GM18867 (cell line): ENCODE results near the gene R3HDM4.

Experiments
- ATAC-seq: cut with Tn5 transposase; IDR thresholded peaks from one replicate; pipeline ENCODE4 v1.9.1; 2021; ENCODE audit warnings: mild to moderate bottlenecking, moderate library complexity; ENCODE audit not compliant: unreplicated experiment

The R3HDM4 gene

DNA sequence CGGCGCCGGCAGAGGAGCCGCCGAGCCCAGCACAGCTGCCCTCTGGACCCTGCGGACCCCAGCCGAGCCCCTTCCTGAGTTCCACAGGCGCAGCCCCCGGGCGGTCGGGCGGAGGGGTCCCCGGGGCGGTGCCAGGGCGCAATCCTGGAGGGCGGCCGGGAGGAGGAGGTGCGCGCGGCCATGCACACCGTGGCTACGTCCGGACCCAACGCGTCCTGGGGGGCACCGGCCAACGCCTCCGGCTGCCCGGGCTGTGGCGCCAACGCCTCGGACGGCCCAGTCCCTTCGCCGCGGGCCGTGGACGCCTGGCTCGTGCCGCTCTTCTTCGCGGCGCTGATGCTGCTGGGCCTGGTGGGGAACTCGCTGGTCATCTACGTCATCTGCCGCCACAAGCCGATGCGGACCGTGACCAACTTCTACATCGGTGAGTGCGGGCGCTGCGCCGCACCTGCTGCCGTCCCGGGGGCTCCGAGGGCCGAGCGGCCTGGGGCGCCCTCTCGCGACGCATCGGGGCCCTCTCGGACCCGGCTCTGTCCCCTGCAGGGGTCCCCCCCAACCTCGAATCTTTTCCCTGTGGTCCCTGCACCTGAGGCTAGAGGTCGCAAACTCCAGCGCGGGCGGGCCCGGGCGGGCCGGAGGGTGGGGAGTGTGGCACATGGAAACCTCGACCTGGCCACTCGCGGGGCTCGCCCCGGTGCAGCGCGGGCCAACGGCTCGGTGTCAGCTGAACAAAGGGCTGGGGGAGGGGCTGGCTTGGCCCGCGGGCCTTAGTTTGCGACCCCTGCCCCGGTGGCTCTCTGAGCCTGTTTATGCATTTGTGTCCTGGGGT is 4.5 kb upstream of the R3HDM4 start, which contains the start of gene KISS1R:
Gene KISS1R, plus strand, starts transcription at position 11 of the 829 bp plus-strand sequence. Its CDS starts 170 bp downstream, at position 181.
- ATAC-seq, result no peak

DNA sequence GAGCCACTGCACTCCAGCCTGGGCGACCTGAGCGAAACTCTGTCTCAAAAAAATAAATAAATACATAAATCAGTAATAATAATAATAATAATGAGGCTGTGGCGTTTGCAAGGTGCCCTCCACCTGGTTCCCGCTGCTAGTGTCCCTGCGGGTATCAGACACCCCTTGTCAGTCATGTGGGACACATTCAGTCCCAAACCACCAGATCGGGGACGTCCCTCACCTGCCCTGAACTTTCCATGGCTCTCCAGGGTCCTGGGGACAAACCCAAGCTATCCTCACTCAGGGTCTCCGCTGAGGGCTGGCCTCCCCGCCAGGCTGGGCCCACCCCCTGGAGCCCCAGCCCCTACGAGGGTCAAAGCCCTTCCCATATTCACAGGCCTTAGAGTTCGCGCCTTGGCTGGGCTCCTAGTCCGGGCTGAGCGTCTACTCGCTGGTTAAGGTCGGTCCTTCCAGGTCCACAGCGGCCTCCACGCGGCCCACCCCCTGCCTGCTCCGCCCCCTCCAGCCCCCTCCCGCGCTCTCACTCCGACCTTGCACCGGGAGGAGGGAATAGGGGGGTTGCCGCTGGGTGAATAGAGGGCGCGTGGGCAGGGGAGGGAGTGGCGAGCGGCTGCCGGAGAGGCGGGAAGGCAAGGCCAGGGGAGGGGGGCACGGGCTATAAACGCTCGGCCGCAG is 3.8 kb upstream of the R3HDM4 start:
- no peak for ATAC-seq

DNA sequence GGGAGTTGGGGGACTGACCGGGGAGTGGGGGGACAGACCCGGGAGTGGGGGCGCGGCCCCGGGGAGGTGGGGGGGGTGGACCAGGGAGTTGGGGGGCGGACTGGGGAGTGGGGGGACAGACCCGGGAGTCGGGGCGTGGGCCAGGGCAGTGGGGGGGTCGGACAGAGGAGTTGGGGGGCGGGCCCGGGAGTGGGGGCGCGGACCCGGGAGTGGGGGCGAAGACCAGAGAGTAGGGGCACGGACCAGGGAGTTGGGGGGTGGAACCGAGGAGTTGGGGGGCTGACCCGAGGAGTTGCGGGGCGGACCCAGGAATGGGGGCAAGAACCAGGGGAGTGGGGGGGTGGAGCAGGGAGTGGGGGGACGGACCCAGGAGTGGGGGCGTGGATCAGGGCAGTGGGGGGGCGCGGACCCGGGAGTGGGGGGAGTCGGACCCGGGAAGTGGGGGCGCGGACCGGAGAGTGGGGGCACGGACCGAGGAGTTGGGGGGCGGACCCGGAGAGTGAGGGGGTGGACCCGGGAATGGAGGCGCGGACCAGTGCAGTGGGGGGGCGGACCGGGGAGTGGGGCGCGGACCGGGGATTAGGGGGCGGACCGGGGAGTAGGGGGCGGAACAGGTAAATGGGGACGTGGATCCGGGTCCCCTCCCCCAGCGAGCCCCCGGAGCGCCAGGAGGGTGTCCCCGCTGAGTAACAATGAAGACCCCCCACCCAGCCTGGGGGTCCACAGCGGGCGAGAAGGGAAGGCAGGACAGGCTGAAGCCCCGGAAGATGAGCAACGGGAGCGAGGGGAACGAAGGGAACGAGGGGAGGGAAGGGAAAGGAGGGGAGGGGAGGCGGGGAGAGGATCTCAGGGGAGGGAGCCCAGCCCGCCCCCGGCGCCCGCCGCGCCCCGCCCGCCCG is 589 bp downstream of the R3HDM4 start:
- ATAC-seq, result no peak

DNA sequence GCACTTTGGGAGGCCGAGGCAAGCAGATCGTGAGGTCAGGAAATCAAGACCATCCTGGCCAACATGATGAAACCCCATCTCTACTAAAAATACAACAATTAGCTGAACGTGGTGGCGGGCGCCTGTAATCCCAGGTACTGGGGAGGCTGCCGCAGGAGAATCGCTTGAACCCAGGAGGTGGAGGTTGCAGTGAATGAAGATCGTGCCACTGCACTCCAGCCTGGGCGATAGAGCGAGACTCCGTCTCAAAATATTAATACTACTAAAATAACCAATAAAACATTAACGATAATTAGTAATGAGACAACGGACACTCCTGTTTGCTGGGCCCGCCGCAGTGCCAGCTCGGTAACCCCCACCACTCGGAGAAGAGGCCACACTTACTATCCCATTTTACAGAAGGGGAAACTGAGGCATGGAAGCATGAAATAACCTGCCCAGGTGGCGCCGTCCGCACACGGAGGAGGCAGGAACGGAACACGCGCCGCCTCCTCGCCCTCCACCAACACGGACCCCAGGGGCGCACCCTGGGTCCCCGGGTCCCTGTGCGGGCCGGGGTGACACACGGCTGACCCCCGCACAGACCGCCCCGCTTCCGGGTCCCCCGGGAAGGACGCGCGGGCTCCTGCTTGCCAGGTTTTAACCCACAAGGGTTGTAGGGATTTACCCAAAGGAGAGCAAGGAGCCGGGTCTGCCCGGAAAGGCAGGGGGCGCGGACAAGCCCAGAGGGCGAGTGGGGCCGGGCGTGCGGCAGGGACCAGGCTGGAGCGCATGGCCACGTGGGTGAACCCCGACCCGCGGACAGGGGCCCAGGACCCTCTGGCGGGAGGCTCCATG is 1.6 kb downstream of the R3HDM4 start:
- ATAC-seq, result no peak

DNA sequence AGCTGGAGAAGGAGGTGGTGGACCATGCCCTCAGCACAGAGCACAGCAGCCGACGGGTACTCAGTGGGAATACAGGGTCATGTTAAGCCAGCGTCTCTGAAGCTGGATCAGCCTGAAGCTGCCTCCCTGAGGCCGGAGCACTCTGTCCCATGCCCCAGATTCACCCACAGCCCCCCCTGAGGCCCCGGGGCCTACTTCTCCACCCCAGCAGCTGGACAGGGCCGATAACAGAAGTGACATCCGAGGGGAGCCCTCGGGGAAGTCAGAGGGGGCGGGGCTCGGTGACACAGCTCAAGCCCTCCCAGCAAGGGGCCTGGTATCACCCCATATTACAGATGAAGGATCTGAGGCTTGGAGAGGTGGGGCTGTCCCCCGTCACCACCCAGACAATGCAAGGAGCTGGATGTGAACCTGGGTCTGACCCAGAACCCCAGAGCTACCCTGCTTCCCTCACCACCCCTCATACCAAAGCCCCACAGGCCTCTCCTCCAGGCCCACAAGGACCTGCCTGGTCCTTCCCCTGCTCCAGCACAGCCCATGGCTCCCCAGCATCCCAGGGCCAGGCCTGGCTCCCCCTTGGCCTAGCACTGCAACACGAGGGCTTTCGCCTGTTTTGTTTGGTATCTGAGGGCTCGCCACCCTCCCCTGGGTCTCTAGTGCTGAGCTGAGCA is 5.7 kb downstream of the R3HDM4 start:
- no peak for ATAC-seq

DNA sequence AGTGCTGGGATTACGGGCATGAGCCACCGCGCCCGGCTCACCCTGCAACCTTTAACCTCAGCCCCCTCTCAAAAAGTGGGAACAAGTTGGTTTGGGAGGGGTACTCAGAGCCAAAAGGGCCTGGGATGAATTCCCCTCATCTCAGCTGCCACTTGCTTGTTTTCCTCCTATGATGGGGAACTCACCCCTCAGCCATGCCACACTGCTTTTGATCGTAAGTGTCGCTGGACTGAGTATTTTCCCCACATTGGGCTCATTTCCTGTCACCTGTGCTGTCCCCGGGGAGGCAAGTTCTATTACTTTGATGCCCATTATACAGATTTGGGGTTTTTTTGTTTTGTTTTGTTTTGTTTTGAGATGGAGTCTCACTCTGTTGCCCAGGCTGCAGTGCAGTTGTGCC is 6.5 kb downstream of the R3HDM4 start:
- ATAC-seq, result no peak

DNA sequence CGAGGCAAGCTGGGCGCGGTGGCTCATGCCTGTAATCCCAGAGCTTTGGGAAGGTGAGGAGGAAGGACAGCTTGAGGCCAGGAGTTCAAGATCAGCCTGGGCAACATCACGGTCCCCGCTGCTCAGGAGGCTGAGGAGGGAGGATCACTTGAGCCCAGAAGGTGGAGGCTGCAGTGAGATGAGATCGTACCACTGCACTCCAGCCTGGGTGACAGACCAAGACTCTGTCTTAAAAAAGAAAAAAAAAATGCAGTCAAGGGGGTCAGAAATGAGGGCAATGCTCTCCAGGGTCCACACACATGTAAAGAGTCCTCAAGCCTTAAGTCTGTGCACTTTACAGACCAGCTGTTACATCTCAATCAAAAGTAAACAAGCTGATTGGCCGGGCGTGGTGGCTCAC is 8.5 kb downstream of the R3HDM4 start:
- no peak for ATAC-seq

DNA sequence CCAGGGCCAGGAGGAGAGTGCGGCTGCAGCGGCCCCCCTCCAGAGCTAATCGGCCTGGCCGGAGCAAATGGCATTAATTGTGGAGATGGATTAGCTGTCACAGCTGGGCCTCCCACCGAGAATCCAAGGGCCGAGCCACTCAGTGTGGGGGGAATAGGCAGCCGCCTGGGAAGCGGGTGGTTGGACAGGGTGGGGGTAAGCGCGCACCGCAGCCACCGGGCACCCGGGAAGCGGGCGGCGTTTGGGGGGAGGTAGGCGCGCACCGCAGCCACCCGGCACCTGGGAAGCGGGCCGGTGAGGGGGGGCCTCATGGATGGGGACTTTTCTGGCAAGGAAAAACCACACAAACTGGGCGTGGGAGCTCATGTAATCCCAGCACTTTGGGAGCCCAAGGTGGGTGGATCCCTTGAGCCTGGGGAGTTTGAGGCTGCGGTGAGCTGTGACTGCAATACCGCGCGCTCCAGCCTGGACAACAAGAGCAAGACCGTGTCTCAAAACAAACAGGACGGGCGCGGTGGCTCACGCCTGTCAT is 9.7 kb downstream of the R3HDM4 start:
- no peak for ATAC-seq

DNA sequence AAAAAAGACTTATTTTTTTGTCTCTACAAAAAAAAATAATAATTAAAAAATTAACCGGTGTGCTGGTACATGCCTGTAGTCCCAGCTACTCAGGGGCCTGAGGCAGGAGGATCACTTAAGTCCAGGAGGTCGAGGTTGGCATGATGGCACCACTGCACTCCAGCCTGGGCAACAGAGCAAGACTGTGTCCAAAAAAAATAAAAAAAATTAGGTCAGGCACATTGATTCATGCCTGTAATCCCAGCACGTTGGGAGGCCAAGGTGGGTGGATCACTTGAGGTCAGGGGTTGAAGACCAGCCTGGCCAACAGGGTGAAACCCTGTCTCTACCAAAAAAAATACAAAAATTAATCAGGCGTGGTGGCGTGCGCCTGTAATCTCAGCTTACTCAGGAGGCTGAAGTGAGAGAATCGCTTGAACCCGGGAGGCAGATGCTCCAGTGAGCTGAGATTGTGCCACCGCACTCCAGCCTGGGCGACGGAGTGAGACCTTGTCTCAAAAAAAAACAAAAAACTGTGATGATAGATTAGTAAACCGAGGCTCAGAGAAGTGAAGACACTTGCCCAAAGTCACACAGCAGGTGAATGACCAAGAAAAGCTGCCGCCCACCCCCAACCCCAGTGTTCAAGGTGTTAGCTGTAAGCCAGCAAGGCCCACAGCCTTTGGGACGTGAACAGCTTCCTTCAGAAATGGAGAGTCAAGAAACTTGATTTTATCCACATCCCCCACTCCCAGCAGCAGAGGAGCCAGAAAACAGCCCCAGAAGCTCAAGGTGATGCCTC is 10.4 kb downstream of the R3HDM4 start:
- no peak for ATAC-seq

DNA sequence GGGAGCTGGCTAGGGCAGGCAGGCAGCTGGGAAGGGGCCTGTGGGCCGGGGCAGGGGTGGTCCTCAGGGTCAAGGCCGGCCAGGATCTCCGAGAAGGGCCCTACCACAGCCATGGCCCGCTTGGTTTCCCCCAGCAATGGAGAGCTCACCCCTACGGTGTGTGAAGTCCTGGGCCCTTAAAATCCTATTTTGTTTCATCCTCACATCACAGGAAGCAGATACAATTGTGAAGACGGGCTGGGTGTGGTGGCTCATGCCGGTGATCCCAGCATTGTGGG is 11.0 kb downstream of the R3HDM4 start:
- no peak for ATAC-seq

DNA sequence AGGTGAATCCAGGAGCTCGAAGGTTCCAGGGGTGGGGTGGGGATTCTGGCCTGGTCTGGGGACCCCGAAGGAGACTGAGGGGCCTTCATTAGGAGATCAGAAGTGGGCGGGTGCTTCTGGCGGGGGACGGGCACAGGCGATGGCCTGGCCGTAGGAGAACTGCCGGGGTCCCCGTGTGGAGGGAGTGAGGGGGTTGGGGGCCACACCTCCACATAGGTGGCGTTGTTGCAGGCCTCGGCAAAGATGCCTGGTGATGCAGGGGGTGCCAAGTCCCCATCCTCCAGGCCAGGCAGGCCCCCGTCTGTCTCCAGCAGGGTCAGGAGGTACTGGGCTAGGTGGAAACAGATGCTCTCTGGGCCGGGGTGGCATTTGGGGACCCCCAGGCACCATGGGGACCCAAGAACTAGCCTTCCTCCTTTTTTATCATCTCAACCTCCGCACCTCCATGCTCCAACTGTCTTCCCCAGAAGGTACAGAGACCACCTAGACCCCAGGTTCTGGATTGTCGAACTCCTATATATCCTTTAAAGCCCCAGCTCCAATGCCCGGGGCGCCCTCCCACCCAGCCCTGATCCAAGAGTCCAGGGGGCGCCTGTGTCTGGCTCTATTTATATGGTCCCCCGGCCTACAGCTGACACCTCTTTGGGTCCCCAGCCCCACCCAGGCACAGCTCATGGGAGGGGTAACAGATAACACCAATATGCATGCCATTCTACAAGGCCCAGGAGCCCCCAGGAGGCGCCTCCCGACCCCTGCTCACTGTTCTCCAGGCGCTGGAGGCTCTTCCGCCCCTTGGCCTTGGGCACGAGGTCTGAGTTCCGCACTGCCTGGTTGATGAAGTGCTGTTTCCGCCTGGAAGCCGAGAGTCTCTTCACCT is 11.6 kb downstream of the R3HDM4 start:
- no peak for ATAC-seq

DNA sequence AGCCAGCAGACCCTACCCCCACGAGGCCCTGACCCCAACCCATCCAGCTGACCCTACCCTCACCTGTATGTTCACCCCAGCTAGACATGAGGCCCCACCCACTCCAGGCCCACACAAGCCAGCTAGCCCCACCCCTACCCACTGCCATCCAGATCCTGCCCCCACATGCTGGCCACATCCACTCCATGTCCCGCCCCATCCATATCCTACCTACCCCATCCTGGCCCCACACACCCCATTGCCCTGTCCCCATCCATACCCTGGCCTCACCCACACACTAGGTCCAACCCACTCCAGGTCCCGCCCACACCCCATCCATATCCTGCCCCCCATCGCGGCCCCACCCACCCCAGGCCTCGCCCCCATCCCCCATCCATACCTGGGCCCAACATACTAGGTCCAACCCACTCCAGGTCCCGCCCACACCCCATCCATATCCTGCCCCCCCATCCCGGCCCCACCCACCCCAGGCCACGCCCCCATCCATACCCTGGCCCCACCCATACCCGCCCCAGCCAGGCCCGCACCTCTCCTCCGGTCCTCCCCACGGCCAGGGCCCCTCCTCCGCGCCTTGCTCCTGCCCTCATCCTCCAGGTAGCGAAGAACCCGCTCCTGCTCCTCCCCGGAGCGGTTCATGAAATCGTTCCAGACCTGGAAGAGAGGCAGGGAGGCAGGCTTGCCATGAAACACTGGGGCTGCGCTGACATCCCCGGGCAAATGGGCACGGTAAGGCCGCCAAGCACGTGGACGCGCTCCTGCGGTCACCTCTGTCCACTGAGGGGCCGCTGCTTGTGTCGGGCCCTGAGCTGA is 12.5 kb downstream of the R3HDM4 start:
- ATAC-seq, result no peak

DNA sequence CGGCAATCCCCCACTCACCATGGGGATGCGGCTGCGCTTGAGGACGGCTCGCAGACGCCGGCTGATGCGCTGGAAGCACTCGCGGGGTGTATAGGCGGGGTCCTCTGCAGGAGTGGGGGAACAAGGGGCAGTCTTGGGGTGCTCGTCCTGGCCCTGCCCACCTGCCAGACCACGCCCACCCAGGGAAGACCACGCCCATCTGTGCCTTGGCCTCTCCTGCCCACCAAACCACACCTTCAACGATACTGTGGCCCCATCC is 13.0 kb downstream of the R3HDM4 start:
- ATAC-seq, result no peak

DNA sequence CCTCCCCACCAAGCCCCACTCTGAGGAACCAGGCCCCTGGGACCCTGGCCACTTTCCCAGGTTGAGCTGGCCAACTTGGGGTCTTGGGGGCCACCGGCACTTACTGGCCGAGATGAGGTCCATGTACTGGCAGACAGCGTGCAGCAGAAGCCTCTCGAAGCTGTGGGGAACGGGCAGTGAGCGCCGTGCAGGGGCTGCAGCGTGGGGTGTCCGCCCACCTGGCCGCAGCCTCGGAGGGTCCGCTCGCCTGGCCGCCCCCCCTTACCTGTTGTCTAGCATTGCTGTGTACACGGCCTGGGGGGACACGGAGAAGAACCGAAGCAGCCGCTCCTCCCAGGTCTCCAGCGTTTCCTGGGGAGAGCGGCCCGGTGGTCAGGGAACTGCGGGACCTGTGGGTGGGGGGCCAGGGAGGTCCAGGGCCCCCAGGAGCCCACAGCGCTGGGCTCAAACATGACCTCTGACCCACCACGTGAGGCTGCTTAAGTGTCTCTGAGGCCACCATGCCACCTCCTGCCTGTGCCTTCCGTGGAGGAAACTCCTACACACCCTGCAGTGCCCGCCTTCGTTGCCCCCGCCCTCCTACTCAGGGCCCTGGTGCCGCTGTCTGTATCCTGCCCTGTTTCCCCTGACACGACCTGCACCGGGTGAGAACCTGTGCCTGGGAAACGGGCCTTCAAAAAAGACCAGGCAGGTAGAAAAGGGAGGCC is 13.5 kb downstream of the R3HDM4 start:
- no peak for ATAC-seq

DNA sequence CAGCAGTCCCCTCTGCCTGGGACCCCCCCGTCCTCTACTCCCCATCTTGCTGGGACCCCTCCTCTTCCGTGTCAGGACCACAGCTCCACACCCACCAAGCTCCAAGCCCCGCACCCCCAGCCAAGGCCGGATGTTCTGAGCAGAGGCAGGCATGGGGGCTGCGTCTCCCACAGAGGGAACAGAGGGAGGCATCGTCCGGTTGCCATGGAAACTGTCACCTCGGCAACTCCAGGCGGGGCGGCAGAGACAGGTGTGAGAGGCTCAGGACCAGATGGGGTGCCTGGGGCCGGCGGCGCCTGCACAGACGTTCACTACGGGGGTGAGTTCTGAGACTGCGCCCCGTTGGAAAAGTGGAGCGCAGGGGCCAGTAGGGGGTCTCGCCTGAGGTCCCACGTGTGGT is 14.4 kb downstream of the R3HDM4 start:
- ATAC-seq, result no peak

DNA sequence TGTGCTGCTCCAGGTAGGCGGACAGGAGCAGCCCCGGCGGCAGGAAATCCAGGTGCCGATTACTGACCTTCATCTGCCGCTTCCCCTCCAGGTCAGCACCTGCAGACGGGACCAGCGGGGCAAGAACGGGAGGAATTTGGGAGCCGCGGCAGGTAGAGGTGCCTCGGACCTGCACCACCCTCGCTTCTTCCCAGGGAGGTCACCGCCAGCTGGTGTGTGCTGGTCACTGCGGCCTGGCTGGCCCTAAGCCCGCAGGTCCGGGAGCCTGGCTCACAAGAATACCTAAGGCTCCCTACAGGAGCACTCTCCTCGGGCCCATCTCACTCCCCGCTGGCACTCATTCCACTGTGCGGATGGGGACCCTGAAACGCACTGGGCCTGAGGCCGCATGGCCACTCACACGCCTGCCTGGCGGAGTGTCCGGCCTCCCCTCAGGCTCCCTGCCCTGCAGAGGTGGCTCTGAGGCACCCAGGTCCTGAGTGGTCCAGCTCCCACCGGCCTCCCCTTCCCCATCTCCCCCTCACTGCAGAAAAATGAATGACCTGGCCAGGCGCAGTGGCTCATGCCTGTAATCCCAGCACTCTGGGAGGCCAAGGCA is 15.5 kb downstream of the R3HDM4 start:
- no peak for ATAC-seq

DNA sequence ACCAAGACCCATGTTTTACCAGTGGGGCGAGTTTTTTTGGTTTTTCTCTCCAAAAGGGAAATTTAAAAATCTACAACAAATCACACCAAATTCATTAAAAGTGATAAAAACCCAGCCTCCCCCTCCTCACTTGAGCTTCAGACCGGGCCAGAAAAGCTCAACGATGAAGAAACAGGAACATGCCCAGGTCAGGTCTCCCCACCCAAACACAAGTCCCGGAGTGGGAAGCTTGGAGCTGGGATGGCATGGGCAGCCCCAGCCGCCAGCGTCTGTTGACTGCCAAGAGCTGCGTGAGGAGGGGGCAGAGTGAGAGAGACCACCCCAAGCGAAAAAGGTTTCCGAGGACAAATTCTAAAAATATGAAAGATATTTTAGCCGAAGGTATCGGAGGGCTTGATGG is 16.0 kb downstream of the R3HDM4 start:
- no peak for ATAC-seq
